HUES64 (cell line): Measurements from ENCODE around the gene LRG1.

ENCODE experiments used
- H3K27ac ChIP-seq: 2 replicates; pipeline ENCODE4 v1.7.0; 2013; ENCODE audit warnings: low read depth, low read length, inconsistent platforms
- H3K27me3 ChIP-seq: 2 replicates; pipeline ENCODE4 v1.6.1; 2013; ENCODE audit warnings: mild to moderate bottlenecking, low read length; ENCODE audit not compliant: insufficient read depth
- H3K36me3 ChIP-seq: 2 replicates; pipeline ENCODE4 v1.6.1; 2013; ENCODE audit warnings: mild to moderate bottlenecking, low read length; ENCODE audit not compliant: insufficient read depth
- H3K4me1 ChIP-seq: 2 replicates; pipeline ENCODE4 v1.6.1; 2013; ENCODE audit warnings: mild to moderate bottlenecking, low read length, moderate library complexity; ENCODE audit not compliant: insufficient read depth
- H3K4me3 ChIP-seq: 2 replicates; pipeline ENCODE4 v1.5.1; 2013; ENCODE audit warnings: mild to moderate bottlenecking, low read length, moderate library complexity
- H3K9ac ChIP-seq: 2 replicates; pipeline ENCODE4 v1.6.1; 2013; ENCODE audit warnings: mild to moderate bottlenecking, low read depth, low read length
- H3K9me3 ChIP-seq: 2 replicates; pipeline ENCODE4 v1.6.1; 2013; ENCODE audit warnings: low read depth, low read length; ENCODE audit not compliant: insufficient read depth
- WGBS: fragments of 150-250, 120-280 bp; methylation state at CpG from one replicate; pipeline ENCODE4 v1.1.7; 2013; ENCODE audit warnings: missing lambda C conversion rate; 5-methylcytosine and 5-hydroxymethylcytosine counted together

Gene LRG1

GRCh38 chr19:4495471-4495870 lies 44.4 kb downstream of the LRG1 start:
- no peaks in the 10 kb centered on the region for H3K27me3 ChIP-seq
- H3K4me1 ChIP-seq: no peaks in the 10 kb centered on the region
- no peak overlapping the region for H3K27ac ChIP-seq
- H3K36me3 ChIP-seq: peaks cover 83% of the 10 kb centered on the region
- no peak overlapping the region for H3K9ac ChIP-seq
- H3K4me3 ChIP-seq: no peak overlapping the region
- no peaks in the 10 kb centered on the region for H3K9me3 ChIP-seq
- WGBS: 92% methylated on average over 12 of the region's 12 CpGs

GRCh38 chr19:4494691-4495064 lies 45.2 kb downstream of the LRG1 start:
- Histone ChIP-seq H3K36me3 (peaks cover 85% of the 10 kb centered on the region), H3K4me3 (no peak overlapping the region), H3K9me3 (no peaks in the 10 kb centered on the region), H3K4me1 (no peaks in the 10 kb centered on the region), H3K27me3 (no peaks in the 10 kb centered on the region), H3K9ac (no peak overlapping the region), H3K27ac (no peak overlapping the region)
- WGBS: 96% methylated on average over 8 of the region's 8 CpGs

GRCh38 chr19:4493929-4494690 lies 45.7 kb downstream of the LRG1 start:
- no peaks in the 10 kb centered on the region for H3K27me3 ChIP-seq
- H3K4me3 ChIP-seq: no peak overlapping the region
- WGBS: 96% methylated on average over 61 of the region's 61 CpGs
- no peak overlapping the region for H3K9ac ChIP-seq
- peaks cover 87% of the 10 kb centered on the region for H3K36me3 ChIP-seq
- no peaks in the 10 kb centered on the region for H3K4me1 ChIP-seq
- H3K27ac ChIP-seq: no peak overlapping the region
- no peaks in the 10 kb centered on the region for H3K9me3 ChIP-seq

- 95% methylated on average over 41 of the region's 41 CpGs for WGBS
- peaks cover 86% of the 10 kb centered on the region for H3K36me3 ChIP-seq
These were observed 46.5 kb downstream of the LRG1 start for GRCh38 chr19:4493104-4493928.

GRCh38 chr19:4492337-4493103 lies 47.3 kb downstream of the LRG1 start:
- no peak overlapping the region for H3K4me3 ChIP-seq
- no peak overlapping the region for H3K9ac ChIP-seq
- H3K9me3 ChIP-seq: no peaks in the 10 kb centered on the region
- H3K4me1 ChIP-seq: no peaks in the 10 kb centered on the region
- H3K27ac ChIP-seq: no peak overlapping the region
- WGBS: 87% methylated on average over 3 of the region's 3 CpGs
- H3K36me3 ChIP-seq: peaks cover 84% of the 10 kb centered on the region
- no peaks in the 10 kb centered on the region for H3K27me3 ChIP-seq

More at GRCh38 chr19:4493104-4493928, 46.5 kb downstream of the LRG1 start:
- Histone ChIP-seq H3K9ac (no peak overlapping the region), H3K27ac (no peak overlapping the region), H3K27me3 (no peaks in the 10 kb centered on the region), H3K4me3 (no peak overlapping the region), H3K4me1 (no peaks in the 10 kb centered on the region), H3K9me3 (no peaks in the 10 kb centered on the region)

- H3K36me3 ChIP-seq: peaks cover 83% of the 10 kb centered on the region
- H3K9me3 ChIP-seq: no peaks in the 10 kb centered on the region
- no peak overlapping the region for H3K27ac ChIP-seq
- no peak overlapping the region for H3K4me3 ChIP-seq
- 96% methylated on average over 21 of the region's 21 CpGs for WGBS
- H3K27me3 ChIP-seq: no peaks in the 10 kb centered on the region
- H3K9ac ChIP-seq: no peak overlapping the region
- no peaks in the 10 kb centered on the region for H3K4me1 ChIP-seq
These were observed 48.4 kb downstream of the LRG1 start for GRCh38 chr19:4491446-4491845.

GRCh38 chr19:4488496-4488895 lies 51.3 kb downstream of the LRG1 start:
- Histone ChIP-seq H3K4me1 (no peaks in the 10 kb centered on the region), H3K27me3 (no peaks in the 10 kb centered on the region), H3K36me3 (peaks cover 68% of the 10 kb centered on the region), H3K9me3 (no peaks in the 10 kb centered on the region), H3K27ac (no peak overlapping the region), H3K4me3 (no peak overlapping the region), H3K9ac (no peak overlapping the region)
- WGBS: 96% methylated on average over 29 of the region's 29 CpGs

- peaks cover 67% of the 10 kb centered on the region for H3K36me3 ChIP-seq
- H3K9me3 ChIP-seq: no peaks in the 10 kb centered on the region
- no peaks in the 10 kb centered on the region for H3K27me3 ChIP-seq
- no peak overlapping the region for H3K27ac ChIP-seq
- no peak overlapping the region for H3K4me3 ChIP-seq
- H3K4me1 ChIP-seq: no peaks in the 10 kb centered on the region
- WGBS: 92% methylated on average over 11 of the region's 11 CpGs
- no peak overlapping the region for H3K9ac ChIP-seq
These were observed 52.3 kb downstream of the LRG1 start for GRCh38 chr19:4487572-4487971.
